Vagina (tissue), 2 donors: ENCODE data around the gene LRP2BP.

Experiments used
- POLR2A ChIP-seq, 2 donors: fragments of 450-650 bp; IDR thresholded peaks; one replicate each; pipeline ENCODE4 v1.6.1; 2017; ENCODE audit warnings: antibody characterized with exemption in 2 of 2, mild to moderate bottlenecking in 2 of 2, moderate library complexity in 2 of 2
- POLR2AphosphoS5 ChIP-seq, 2 donors: sonication (generic); formaldehyde crosslinking; IDR thresholded peaks; one replicate each; pipeline ENCODE4 v1.9.0; 2017; ENCODE audit warnings: antibody characterized with exemption in 2 of 2, mild to moderate bottlenecking in 2 of 2, low read depth in 1 of 2; ENCODE audit not compliant: insufficient read depth in 1 of 2
- TF ChIP-seq, protein P1 (sequence below), 3 experiments: fragments of 450-650 bp in 2 of 3; fragments of 200-600 bp in 1 of 3; sonication (generic) in 1 of 3; IDR thresholded peaks; one replicate each; pipeline ENCODE4 v1.5.1; 2017 to 2019; ENCODE audit warnings: antibody characterized with exemption in 3 of 3, mild to moderate bottlenecking in 2 of 3, moderate library complexity in 2 of 3

DNA sequence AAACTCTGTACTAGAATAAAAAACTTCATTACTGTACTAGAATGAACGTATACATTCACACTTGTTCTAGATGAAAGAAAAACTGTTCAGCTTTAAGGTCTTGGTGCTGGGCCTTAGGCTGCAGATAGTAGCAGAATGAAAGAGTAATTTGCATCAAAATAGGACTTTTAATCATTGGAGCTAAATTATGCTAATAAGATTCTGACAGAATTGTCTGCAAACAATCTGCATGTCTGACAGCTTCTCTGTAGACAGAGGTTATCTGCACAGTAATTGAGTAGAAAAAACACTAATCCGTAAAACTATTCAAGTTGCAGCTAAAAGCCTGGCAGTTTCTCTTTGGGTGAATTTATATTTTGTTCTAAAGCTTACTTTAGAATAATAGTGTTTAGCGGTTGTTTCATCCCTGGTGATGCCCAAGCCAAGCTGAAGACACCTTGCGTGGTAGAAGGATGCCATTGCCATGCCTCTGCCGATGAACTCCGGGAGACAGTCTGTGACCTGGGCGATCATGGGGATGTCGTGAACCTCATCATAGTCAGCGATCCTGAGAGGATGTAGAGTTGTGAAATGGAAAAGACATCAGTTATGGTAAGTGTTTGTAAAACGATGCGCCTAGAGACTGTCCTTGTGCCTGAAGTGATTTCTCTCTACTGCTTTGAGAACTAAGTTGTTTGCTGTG lies 25.3 kb downstream of the LRP2BP start:
- TF ChIP-seq, protein P1, sequence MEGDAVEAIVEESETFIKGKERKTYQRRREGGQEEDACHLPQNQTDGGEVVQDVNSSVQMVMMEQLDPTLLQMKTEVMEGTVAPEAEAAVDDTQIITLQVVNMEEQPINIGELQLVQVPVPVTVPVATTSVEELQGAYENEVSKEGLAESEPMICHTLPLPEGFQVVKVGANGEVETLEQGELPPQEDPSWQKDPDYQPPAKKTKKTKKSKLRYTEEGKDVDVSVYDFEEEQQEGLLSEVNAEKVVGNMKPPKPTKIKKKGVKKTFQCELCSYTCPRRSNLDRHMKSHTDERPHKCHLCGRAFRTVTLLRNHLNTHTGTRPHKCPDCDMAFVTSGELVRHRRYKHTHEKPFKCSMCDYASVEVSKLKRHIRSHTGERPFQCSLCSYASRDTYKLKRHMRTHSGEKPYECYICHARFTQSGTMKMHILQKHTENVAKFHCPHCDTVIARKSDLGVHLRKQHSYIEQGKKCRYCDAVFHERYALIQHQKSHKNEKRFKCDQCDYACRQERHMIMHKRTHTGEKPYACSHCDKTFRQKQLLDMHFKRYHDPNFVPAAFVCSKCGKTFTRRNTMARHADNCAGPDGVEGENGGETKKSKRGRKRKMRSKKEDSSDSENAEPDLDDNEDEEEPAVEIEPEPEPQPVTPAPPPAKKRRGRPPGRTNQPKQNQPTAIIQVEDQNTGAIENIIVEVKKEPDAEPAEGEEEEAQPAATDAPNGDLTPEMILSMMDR (IDR thresholded peaks at IDR 0.05): no peak
- no peak for TF ChIP-seq POLR2A (IDR thresholded peaks at IDR 0.05)
- no peak for TF ChIP-seq POLR2AphosphoS5 (IDR thresholded peaks at IDR 0.05; ENCODE audit: insufficient read depth in 1 of 2, low read depth in 1 of 2)
